Upper lobe of left lung (tissue), 4 donors: Measurements from ENCODE around the gene RBSN.

Experiments used
- CTCF ChIP-seq, 6 experiments: fragments of 450-650 bp in 4 of 6; fragments of 200-600 bp in 2 of 6; sonication (generic) in 2 of 6; IDR thresholded peaks; one replicate each; pipeline ENCODE4 v1.5.1; 2016 to 2019; ENCODE audit warnings: antibody characterized with exemption in 6 of 6
- POLR2A ChIP-seq, 4 donors: fragments of 450-650 bp; IDR thresholded peaks; one replicate each; pipeline ENCODE4 v1.5.1; 2016 to 2017; ENCODE audit warnings: antibody characterized with exemption in 4 of 4, mild to moderate bottlenecking in 2 of 4

GRCh38 chr3:15086263-15086662 is 12.7 kb downstream of the RBSN start:
- TF ChIP-seq CTCF (IDR thresholded peaks at IDR 0.05) (no peak), POLR2A (IDR thresholded peaks at IDR 0.05) (no peak)
